Esophagus muscularis mucosa (tissue), 4 donors: Measurements from ENCODE around the gene RGS19.

Source experiments
- CTCF ChIP-seq, 3 experiments: fragments of 200-600 bp in 2 of 3; fragments of 450-650 bp in 1 of 3; sonication (generic) in 2 of 3; IDR thresholded peaks; one replicate each; pipeline ENCODE4 v1.5.1; 2017 to 2019; ENCODE audit warnings: antibody characterized with exemption in 3 of 3, mild to moderate bottlenecking in 2 of 3, moderate library complexity in 1 of 3
- EP300 ChIP-seq: sonication (generic); formaldehyde crosslinking; IDR thresholded peaks from one replicate; pipeline ENCODE4 v1.6.1; 2017; ENCODE audit warnings: antibody characterized with exemption
- POLR2A ChIP-seq: fragments of 450-650 bp; IDR thresholded peaks from one replicate; pipeline ENCODE4 v1.6.1; 2017; ENCODE audit warnings: antibody characterized with exemption, moderate library complexity, mild to moderate bottlenecking, low read depth
- POLR2AphosphoS5 ChIP-seq, 2 donors: sonication (generic); formaldehyde crosslinking; IDR thresholded peaks; one replicate each; pipeline ENCODE4 v1.6.1; 2017; ENCODE audit warnings: antibody characterized with exemption in 2 of 2

- no peak for TF ChIP-seq CTCF (IDR thresholded peaks at IDR 0.05)
- no peak for TF ChIP-seq EP300
- no peak for TF ChIP-seq POLR2AphosphoS5 (IDR thresholded peaks at IDR 0.05)
- TF ChIP-seq POLR2A, result no peak
These were observed 13.4 kb downstream of the RGS19 start for GRCh38 chr20:64065974-64066343.
